ENCODE data around the gene CASZ1. TPM values are rescaled to one million over a fixed set of nuclear protein-coding genes. Genes with fewer than 3 reads are reported as not detected.

The CASZ1 gene, protein sequence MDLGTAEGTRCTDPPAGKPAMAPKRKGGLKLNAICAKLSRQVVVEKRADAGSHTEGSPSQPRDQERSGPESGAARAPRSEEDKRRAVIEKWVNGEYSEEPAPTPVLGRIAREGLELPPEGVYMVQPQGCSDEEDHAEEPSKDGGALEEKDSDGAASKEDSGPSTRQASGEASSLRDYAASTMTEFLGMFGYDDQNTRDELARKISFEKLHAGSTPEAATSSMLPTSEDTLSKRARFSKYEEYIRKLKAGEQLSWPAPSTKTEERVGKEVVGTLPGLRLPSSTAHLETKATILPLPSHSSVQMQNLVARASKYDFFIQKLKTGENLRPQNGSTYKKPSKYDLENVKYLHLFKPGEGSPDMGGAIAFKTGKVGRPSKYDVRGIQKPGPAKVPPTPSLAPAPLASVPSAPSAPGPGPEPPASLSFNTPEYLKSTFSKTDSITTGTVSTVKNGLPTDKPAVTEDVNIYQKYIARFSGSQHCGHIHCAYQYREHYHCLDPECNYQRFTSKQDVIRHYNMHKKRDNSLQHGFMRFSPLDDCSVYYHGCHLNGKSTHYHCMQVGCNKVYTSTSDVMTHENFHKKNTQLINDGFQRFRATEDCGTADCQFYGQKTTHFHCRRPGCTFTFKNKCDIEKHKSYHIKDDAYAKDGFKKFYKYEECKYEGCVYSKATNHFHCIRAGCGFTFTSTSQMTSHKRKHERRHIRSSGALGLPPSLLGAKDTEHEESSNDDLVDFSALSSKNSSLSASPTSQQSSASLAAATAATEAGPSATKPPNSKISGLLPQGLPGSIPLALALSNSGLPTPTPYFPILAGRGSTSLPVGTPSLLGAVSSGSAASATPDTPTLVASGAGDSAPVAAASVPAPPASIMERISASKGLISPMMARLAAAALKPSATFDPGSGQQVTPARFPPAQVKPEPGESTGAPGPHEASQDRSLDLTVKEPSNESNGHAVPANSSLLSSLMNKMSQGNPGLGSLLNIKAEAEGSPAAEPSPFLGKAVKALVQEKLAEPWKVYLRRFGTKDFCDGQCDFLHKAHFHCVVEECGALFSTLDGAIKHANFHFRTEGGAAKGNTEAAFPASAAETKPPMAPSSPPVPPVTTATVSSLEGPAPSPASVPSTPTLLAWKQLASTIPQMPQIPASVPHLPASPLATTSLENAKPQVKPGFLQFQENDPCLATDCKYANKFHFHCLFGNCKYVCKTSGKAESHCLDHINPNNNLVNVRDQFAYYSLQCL (N-terminal part only)
- total RNA-seq (33.0 TPM), polyA plus RNA-seq (ENCODE audit: insufficient read depth, low read depth, low replicate concordance) (10.1 TPM)
- long read RNA-seq, donor 1, partial matches to known transcripts: 5 of 6 reads
- long read RNA-seq, donor 1, other reads (novel, unspliced or antisense): 0 of 6 reads
- long read RNA-seq, donor 2: 0 reads
- long read RNA-seq, donor 3: 0 reads
- long read RNA-seq, donor 4, full-length matches to known transcripts: 1 of 1 reads
- long read RNA-seq, donor 4, partial matches to known transcripts: 0 of 1 reads
- long read RNA-seq, donor 4, other reads (novel, unspliced or antisense): 0 of 1 reads
- long read RNA-seq, donor 5: 0 reads
- long read RNA-seq, donor 6: 0 reads
- long read RNA-seq, donor 7, partial matches to known transcripts: 11 of 41 reads
- long read RNA-seq, donor 7, other reads (novel, unspliced or antisense): 29 of 41 reads
- long read RNA-seq, donor 8: 0 reads
- long read RNA-seq, donor 9: 0 reads
- long read RNA-seq, donor 10, partial matches to known transcripts: 0 of 2 reads
- long read RNA-seq, donor 10, other reads (novel, unspliced or antisense): 0 of 2 reads

- H3K9ac ChIP-seq (ENCODE audit: low read length in 3 of 3): peak within 1 kb of the TSS in 1 of 3 donors; percentile 62
These were observed at the start of gene CASZ1 for GRCh38 chr1:10796029-10796944. CASZ1 (minus strand) TSS chr1:10796646; CDS start chr1:10693889, 102,757 bp downstream.

GRCh38 chr1:10843697-10844096 is 47.3 kb upstream of the CASZ1 start:
- no peak overlapping the region for H3K27ac ChIP-seq (ENCODE audit: low read depth in 2 of 2, low read length in 2 of 2)
- no peaks in the 10 kb centered on the region for H3K27me3 ChIP-seq (ENCODE audit: control insufficient read depth, insufficient read depth, low read length)
- peaks cover 0 to 8% (median 0%) of the 10 kb centered on the region in 3 donors for H3K9me3 ChIP-seq (ENCODE audit: control insufficient read depth in 2 of 3, insufficient read depth in 1 of 3, low read length in 3 of 3)
- H3K9ac ChIP-seq (ENCODE audit: low read length in 3 of 3): no peak overlapping the region
- DNase-seq (no peak), FAIRE-seq (no peak)
- no peak for TF ChIP-seq CTCF (IDR thresholded peaks at IDR 0.05; ENCODE audit: borderline replicate concordance, extremely low read depth, insufficient read depth)
- H3K4me1 ChIP-seq (ENCODE audit: control insufficient read depth in 2 of 3, insufficient read depth in 2 of 3, low read depth in 1 of 3, low read length in 3 of 3): no peaks in the 10 kb centered on the region
- intact Hi-C loops (cut with DNase I): no loop called here
- H3K4me3 ChIP-seq (ENCODE audit: low read length in 3 of 3): no peak overlapping the region
- H3K36me3 ChIP-seq (ENCODE audit: control insufficient read depth in 2 of 3, insufficient read depth in 3 of 3, low read length in 3 of 3): no peaks in the 10 kb centered on the region

More at GRCh38 chr1:10796029-10796944, at the start of gene CASZ1:
- peak; percentile 18 for TF ChIP-seq CTCF (IDR thresholded peaks at IDR 0.05; ENCODE audit: borderline replicate concordance, extremely low read depth, insufficient read depth)
- Histone ChIP-seq H3K27ac (ENCODE audit: low read depth in 2 of 2, low read length in 2 of 2) (peak within 1 kb of the TSS; percentile 84 to 86), H3K27me3 (ENCODE audit: control insufficient read depth, insufficient read depth, low read length) (no peaks in the 10 kb centered on the region), H3K4me3 (ENCODE audit: low read length in 3 of 3) (peak within 1 kb of the TSS in 1 of 3 donors; percentile 62), H3K4me1 (ENCODE audit: control insufficient read depth in 2 of 3, insufficient read depth in 2 of 3, low read depth in 1 of 3, low read length in 3 of 3) (peaks cover 0 to 5% (median 4%) of the 10 kb centered on the region in 3 donors), H3K9me3 (ENCODE audit: control insufficient read depth in 2 of 3, insufficient read depth in 1 of 3, low read length in 3 of 3) (no peaks in the 10 kb centered on the region), H3K36me3 (ENCODE audit: control insufficient read depth in 2 of 3, insufficient read depth in 3 of 3, low read length in 3 of 3) (no peaks in the 10 kb centered on the region)
- intact Hi-C loops (cut with DNase I): no loop called here
- FAIRE-seq (no peak), DNase-seq (peak; percentile 92 to 96 (median 93))
